Vagina (tissue), 2 donors: ENCODE data around the gene ALK.

Experiments used
- CTCF ChIP-seq, 3 experiments: fragments of 450-650 bp in 2 of 3; fragments of 200-600 bp in 1 of 3; sonication (generic) in 1 of 3; IDR thresholded peaks; one replicate each; pipeline ENCODE4 v1.5.1; 2017 to 2019; ENCODE audit warnings: antibody characterized with exemption in 3 of 3, mild to moderate bottlenecking in 2 of 3, moderate library complexity in 2 of 3
- POLR2A ChIP-seq, 2 donors: fragments of 450-650 bp; IDR thresholded peaks; one replicate each; pipeline ENCODE4 v1.6.1; 2017; ENCODE audit warnings: antibody characterized with exemption in 2 of 2, mild to moderate bottlenecking in 2 of 2, moderate library complexity in 2 of 2
- POLR2AphosphoS5 ChIP-seq, 2 donors: sonication (generic); formaldehyde crosslinking; IDR thresholded peaks; one replicate each; pipeline ENCODE4 v1.9.0; 2017; ENCODE audit warnings: antibody characterized with exemption in 2 of 2, mild to moderate bottlenecking in 2 of 2, low read depth in 1 of 2; ENCODE audit not compliant: insufficient read depth in 1 of 2

- no peak for TF ChIP-seq POLR2A (IDR thresholded peaks at IDR 0.05)
- TF ChIP-seq CTCF (IDR thresholded peaks at IDR 0.05), result no peak
- TF ChIP-seq POLR2AphosphoS5 (IDR thresholded peaks at IDR 0.05; ENCODE audit: insufficient read depth in 1 of 2, low read depth in 1 of 2), result no peak
Measured at GRCh38 chr2:29376541-29376940, 544.8 kb downstream of the ALK start.
